Upper lobe of left lung (tissue), 6 donors: ENCODE measurements around the gene FAM237B. TPM values are rescaled to one million over a fixed set of nuclear protein-coding genes. Genes with fewer than 3 reads are reported as not detected.

Experiments used
- ATAC-seq, 2 donors: fragments of 200-7000 bp; cut with Tn5 transposase; one replicate each; pipeline ENCODE4 v1.9.1; 2022; ENCODE audit warnings: mild to moderate bottlenecking in 2 of 2, moderate library complexity in 2 of 2; ENCODE audit not compliant: low FRiP score in 2 of 2
- DNase-seq, 2 donors: peaks; one replicate each; pipeline ENCODE4 v3.0.0-alpha.2; 2019 to 2020
- H3K27ac ChIP-seq, 4 donors: fragments of 200-600 bp; sonication (generic); one replicate each; pipeline ENCODE4 v1.5.1; 2016 to 2019
- H3K27me3 ChIP-seq, 4 donors: fragments of 200-600 bp; sonication (generic); one replicate each; pipeline ENCODE4 v1.5.1; 2017 to 2019
- H3K36me3 ChIP-seq, 4 donors: fragments of 200-600 bp; sonication (generic); one replicate each; pipeline ENCODE4 v1.5.1; 2016 to 2019
- H3K4me1 ChIP-seq, 4 donors: fragments of 200-600 bp; sonication (generic); one replicate each; pipeline ENCODE4 v1.5.1; 2018 to 2019
- H3K4me3 ChIP-seq, 4 donors: fragments of 200-600 bp; sonication (generic); one replicate each; pipeline ENCODE4 v1.5.1; 2017 to 2019; ENCODE audit warnings: mild to moderate bottlenecking in 2 of 4, moderate library complexity in 1 of 4
- H3K9me3 ChIP-seq, 4 donors: fragments of 200-600 bp; sonication (generic); one replicate each; pipeline ENCODE4 v1.5.1; 2018 to 2019
- EP300 ChIP-seq, 4 donors: sonication (generic); formaldehyde crosslinking; IDR thresholded peaks; one replicate each; pipeline ENCODE4 v1.5.1; 2017; ENCODE audit warnings: antibody characterized with exemption in 4 of 4, control low read depth in 2 of 4
- POLR2A ChIP-seq, 4 donors: fragments of 450-650 bp; IDR thresholded peaks; one replicate each; pipeline ENCODE4 v1.5.1; 2016 to 2017; ENCODE audit warnings: antibody characterized with exemption in 4 of 4, mild to moderate bottlenecking in 2 of 4
- POLR2AphosphoS5 ChIP-seq, 2 donors: sonication (generic); formaldehyde crosslinking; IDR thresholded peaks; one replicate each; pipeline ENCODE4 v1.5.1; 2017; ENCODE audit warnings: antibody characterized with exemption in 2 of 2
- WGBS, 2 donors: methylation state at CpG; one replicate each; pipeline ENCODE4 v1.1.5; 2017 to 2018; 5-methylcytosine and 5-hydroxymethylcytosine counted together
- total RNA-seq, 6 donors: library from RNA; depleted of rRNA in 4 of 6; stranded (reverse); fragments of >200 nt in 4 of 6; gene quantifications; one replicate each; pipeline versions ENCODE4 v1.1.0 to v1.2.1, GENCODE V29; 2016 to 2021
- TF ChIP-seq, protein P1 (sequence below), 6 experiments: fragments of 450-650 bp in 4 of 6; fragments of 200-600 bp in 2 of 6; sonication (generic) in 2 of 6; IDR thresholded peaks; one replicate each; pipeline ENCODE4 v1.5.1; 2016 to 2019; ENCODE audit warnings: antibody characterized with exemption in 6 of 6
- donor health status: DM: no; HTN: no; CAD: no; lungs with moderate emphysema.
- donor health status: DM: no; HTN: yes; CAD: no; lungs with severe emphysema.

The FAM237B gene
- total RNA-seq, 6 donors from 2014 or later = 0.15 TPM; not detected in 5

DNA sequence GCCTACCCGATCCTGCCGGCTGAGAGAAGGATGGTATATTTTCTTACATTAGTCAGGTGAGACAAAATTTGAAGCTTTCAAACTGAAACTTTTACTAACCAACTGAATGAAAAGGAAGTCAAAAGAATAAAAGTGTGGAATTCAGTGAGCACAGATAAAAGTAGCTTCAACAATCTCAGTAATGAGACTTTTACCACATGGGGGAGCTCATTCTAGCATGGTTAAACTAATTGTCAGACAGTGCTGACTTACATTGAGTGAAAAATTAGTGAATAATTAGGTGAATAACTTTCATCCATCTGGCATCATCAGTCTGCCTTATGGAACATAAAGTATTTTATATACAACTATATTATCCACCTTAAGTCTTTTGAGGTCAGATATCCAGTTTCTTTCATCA, 8.4 kb downstream of the FAM237B start:
- 90 to 92% methylated on average over 2 of the region's 2 CpGs for WGBS, 2 donors
- ATAC-seq = no peak
- Histone ChIP-seq H3K4me3 (no peak overlapping the region), H3K36me3 (peaks cover 0 to 3% (median 0%) of the 10 kb centered on the region in 4 donors), H3K27ac (no peak overlapping the region), H3K4me1 (no peaks in the 10 kb centered on the region), H3K9me3 (no peaks in the 10 kb centered on the region), H3K27me3 (no peaks in the 10 kb centered on the region)
- DNase-seq = no peak
- no peak for TF ChIP-seq POLR2AphosphoS5 (IDR thresholded peaks at IDR 0.05)
- no peak for TF ChIP-seq EP300 (IDR thresholded peaks at IDR 0.05)
- TF ChIP-seq POLR2A (IDR thresholded peaks at IDR 0.05) = no peak
- TF ChIP-seq, protein P1, sequence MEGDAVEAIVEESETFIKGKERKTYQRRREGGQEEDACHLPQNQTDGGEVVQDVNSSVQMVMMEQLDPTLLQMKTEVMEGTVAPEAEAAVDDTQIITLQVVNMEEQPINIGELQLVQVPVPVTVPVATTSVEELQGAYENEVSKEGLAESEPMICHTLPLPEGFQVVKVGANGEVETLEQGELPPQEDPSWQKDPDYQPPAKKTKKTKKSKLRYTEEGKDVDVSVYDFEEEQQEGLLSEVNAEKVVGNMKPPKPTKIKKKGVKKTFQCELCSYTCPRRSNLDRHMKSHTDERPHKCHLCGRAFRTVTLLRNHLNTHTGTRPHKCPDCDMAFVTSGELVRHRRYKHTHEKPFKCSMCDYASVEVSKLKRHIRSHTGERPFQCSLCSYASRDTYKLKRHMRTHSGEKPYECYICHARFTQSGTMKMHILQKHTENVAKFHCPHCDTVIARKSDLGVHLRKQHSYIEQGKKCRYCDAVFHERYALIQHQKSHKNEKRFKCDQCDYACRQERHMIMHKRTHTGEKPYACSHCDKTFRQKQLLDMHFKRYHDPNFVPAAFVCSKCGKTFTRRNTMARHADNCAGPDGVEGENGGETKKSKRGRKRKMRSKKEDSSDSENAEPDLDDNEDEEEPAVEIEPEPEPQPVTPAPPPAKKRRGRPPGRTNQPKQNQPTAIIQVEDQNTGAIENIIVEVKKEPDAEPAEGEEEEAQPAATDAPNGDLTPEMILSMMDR (IDR thresholded peaks at IDR 0.05) = no peak

GRCh38 chr7:90311175-90311574, 9.9 kb downstream of the FAM237B start:
- Histone ChIP-seq H3K27me3 (no peaks in the 10 kb centered on the region), H3K9me3 (no peaks in the 10 kb centered on the region), H3K36me3 (peaks cover 0 to 8% (median 0%) of the 10 kb centered on the region in 4 donors), H3K4me1 (no peaks in the 10 kb centered on the region), H3K27ac (no peak overlapping the region), H3K4me3 (no peak overlapping the region)
- DNase-seq (no peak), ATAC-seq (no peak)
- TF ChIP-seq POLR2AphosphoS5 (IDR thresholded peaks at IDR 0.05) (no peak), POLR2A (IDR thresholded peaks at IDR 0.05) (no peak), EP300 (IDR thresholded peaks at IDR 0.05) (no peak)
- TF ChIP-seq, protein P1 (IDR thresholded peaks at IDR 0.05) = no peak

GRCh38 chr7:90309872-90310271, 11.2 kb downstream of the FAM237B start:
- H3K27me3 ChIP-seq = no peaks in the 10 kb centered on the region
- no peaks in the 10 kb centered on the region for H3K9me3 ChIP-seq

DNA sequence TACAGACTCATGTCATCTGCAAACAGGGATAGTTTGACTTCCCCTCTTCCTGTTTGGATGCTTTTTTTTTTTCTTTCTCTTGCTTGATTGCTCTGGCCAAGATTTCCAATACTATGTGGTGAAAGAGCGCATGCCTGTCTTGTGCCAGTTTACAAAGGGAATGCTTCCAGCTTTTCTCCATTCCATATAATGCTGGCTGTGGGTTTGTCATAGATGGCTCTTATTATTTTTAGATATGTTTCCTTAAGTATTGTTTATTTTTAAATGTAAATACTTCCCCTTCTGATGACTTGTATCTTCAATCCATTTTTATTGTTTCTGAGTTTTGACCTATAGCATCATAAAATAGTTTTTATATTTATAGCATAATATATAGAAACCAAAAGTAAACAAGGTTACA, 17.9 kb downstream of the FAM237B start:
- Histone ChIP-seq H3K27ac (no peak overlapping the region), H3K4me1 (no peaks in the 10 kb centered on the region), H3K27me3 (no peaks in the 10 kb centered on the region), H3K4me3 (no peak overlapping the region), H3K9me3 (no peaks in the 10 kb centered on the region), H3K36me3 (peaks cover 0 to 6% (median 0%) of the 10 kb centered on the region in 4 donors)
- DNase-seq = no peak
- TF ChIP-seq POLR2A (IDR thresholded peaks at IDR 0.05) (no peak), EP300 (IDR thresholded peaks at IDR 0.05) (no peak), POLR2AphosphoS5 (IDR thresholded peaks at IDR 0.05) (no peak)
- TF ChIP-seq, protein P1 (IDR thresholded peaks at IDR 0.05) = no peak
- 89 to 97% methylated on average over 1 of the region's 1 CpG for WGBS, 2 donors
- ATAC-seq = no peak

More at GRCh38 chr7:90309872-90310271, 11.2 kb downstream of the FAM237B start:
- 80 to 85% methylated on average over 5 of the region's 5 CpGs for WGBS, 2 donors
- no peak for TF ChIP-seq POLR2AphosphoS5 (IDR thresholded peaks at IDR 0.05)
- TF ChIP-seq EP300 (IDR thresholded peaks at IDR 0.05) = no peak
- TF ChIP-seq, protein P1 (IDR thresholded peaks at IDR 0.05) = no peak
- no peak for TF ChIP-seq POLR2A (IDR thresholded peaks at IDR 0.05)
- ATAC-seq (no peak), DNase-seq (no peak)
- no peak overlapping the region for H3K4me3 ChIP-seq
- H3K4me1 ChIP-seq = no peaks in the 10 kb centered on the region
- H3K36me3 ChIP-seq = peaks cover 0 to 8% (median 0%) of the 10 kb centered on the region in 4 donors
- no peak overlapping the region for H3K27ac ChIP-seq
